SK-N-SH (cell line): ENCODE measurements around the gene MAP7. TPM values are rescaled to one million over a fixed set of nuclear protein-coding genes. Genes with fewer than 3 reads are reported as not detected.

Experiments
- CTCF ChIA-PET: fragments of 300-600, 350-600 bp; formaldehyde crosslinking; extraction: SDS; loops from one replicate; lab custom pipeline; 2021; lab: Yijun Ruan, JAX
- POLR2A ChIA-PET: fragments of 350-600 bp; sonication (Branson Sonifier 250); formaldehyde crosslinking; extraction: SDS; loops from one replicate; lab custom pipeline; 2020; ENCODE audit warnings: antibody characterized with exemption, inconsistent platforms; lab: Yijun Ruan, JAX
- DNase-seq: peaks from one replicate; pipeline ENCODE4 v3.0.0; 2012
- H2AFZ ChIP-seq: fragments of 200-600 bp; sonication (generic); 2 replicates; pipeline ENCODE4 v1.8.1; 2016; ENCODE audit warnings: antibody characterized with exemption, mild to moderate bottlenecking, low read depth
- H3F3A ChIP-seq: fragments of 200-600 bp; sonication (generic); replicated peaks from 2 replicates; pipeline ENCODE3; 2016; ENCODE audit warnings: antibody characterized with exemption, mild to moderate bottlenecking; ENCODE audit not compliant: insufficient read depth
- H3K27ac ChIP-seq, 2 experiments: fragments of 200-500 bp in 1 of 2; fragments of 200-600 bp in 1 of 2; sonication (Bioruptor generic) in 1 of 2; sonication (generic), shearing (Covaris generic) in 1 of 2; 2 replicates each; pipeline versions ENCODE4 v1.5.1 to v1.6.1; 2014 to 2016; ENCODE audit warnings: low read depth in 2 of 2, inconsistent platforms in 1 of 2, low read length in 1 of 2, mild to moderate bottlenecking in 1 of 2, mixed read lengths in 1 of 2
- H3K27me3 ChIP-seq: fragments of 200-600 bp; sonication (generic), shearing (Covaris generic); 2 replicates; pipeline ENCODE4 v1.6.1; 2016; ENCODE audit warnings: mixed run types; ENCODE audit not compliant: insufficient read depth
- H3K36me3 ChIP-seq, 2 experiments: fragments of 200-500 bp in 1 of 2; fragments of 200-600 bp in 1 of 2; sonication (Bioruptor generic) in 1 of 2; sonication (generic) in 1 of 2; replicated peaks in 1 of 2; 2 replicates each; pipeline versions ENCODE3 to v1.5.1; 2014 to 2016; ENCODE audit warnings: low read length in 1 of 2, mild to moderate bottlenecking in 1 of 2; ENCODE audit not compliant: insufficient read depth in 2 of 2, control insufficient read depth in 1 of 2
- H3K4me1 ChIP-seq, 2 experiments: fragments of 200-500 bp in 1 of 2; fragments of 200-600 bp in 1 of 2; sonication (Bioruptor generic) in 1 of 2; sonication (generic), shearing (Covaris generic) in 1 of 2; 2 replicates each; pipeline versions ENCODE4 v1.5.1 to v1.6.1; 2014 to 2016; ENCODE audit warnings: low read depth in 1 of 2, low read length in 1 of 2, mixed run types in 1 of 2; ENCODE audit not compliant: insufficient read depth in 2 of 2, control insufficient read depth in 1 of 2
- H3K4me2 ChIP-seq: fragments of 200-600 bp; sonication (generic), shearing (Covaris generic); 2 replicates; pipeline ENCODE4 v1.6.1; 2017; ENCODE audit warnings: mixed run types
- H3K4me3 ChIP-seq, 2 experiments: fragments of 200-500 bp in 1 of 2; fragments of 200-600 bp in 1 of 2; sonication (Bioruptor generic) in 1 of 2; sonication (generic), shearing (Covaris generic) in 1 of 2; 2 replicates each; pipeline versions ENCODE4 v1.5.1 to v1.8.1; 2014 to 2016; ENCODE audit warnings: low read depth in 2 of 2, inconsistent platforms in 1 of 2, low read length in 1 of 2, mild to moderate bottlenecking in 1 of 2, mixed read lengths in 1 of 2, moderate library complexity in 1 of 2
- H3K79me2 ChIP-seq: fragments of 200-600 bp; sonication (generic); 2 replicates; pipeline ENCODE4 v1.8.1; 2017; ENCODE audit warnings: mild to moderate bottlenecking; ENCODE audit not compliant: insufficient read depth
- H3K9ac ChIP-seq: fragments of 200-600 bp; sonication (generic); 2 replicates; pipeline ENCODE4 v1.6.1; 2017; ENCODE audit warnings: mixed run types
- H3K9me2 ChIP-seq: fragments of 200-600 bp; sonication (generic); 2 replicates; pipeline ENCODE4 v1.6.1; 2017; ENCODE audit warnings: mixed run types
- H3K9me3 ChIP-seq: fragments of 200-600 bp; sonication (generic); 2 replicates; pipeline ENCODE4 v1.6.1; 2017; ENCODE audit warnings: mixed run types, mild to moderate bottlenecking, moderate library complexity
- H4K20me1 ChIP-seq: fragments of 200-600 bp; sonication (generic); 2 replicates; pipeline ENCODE4 v1.6.1; 2017; ENCODE audit warnings: mild to moderate bottlenecking, mixed run types; ENCODE audit not compliant: insufficient read depth
- CTCF ChIP-seq: fragments of 200-600 bp; sonication (generic); IDR thresholded peaks from 2 replicates; pipeline ENCODE4 v1.6.1; 2017; ENCODE audit warnings: antibody characterized with exemption, mild to moderate bottlenecking, moderate library complexity
- ELF1 ChIP-seq: IDR thresholded peaks from 2 replicates; pipeline ENCODE4 v1.4.0; 2012
- EZH2phosphoT487 ChIP-seq: fragments of 200-600 bp; sonication (generic); IDR thresholded peaks from 2 replicates; pipeline ENCODE4 v1.6.1; 2017; ENCODE audit warnings: low read depth, mixed run types, mild to moderate bottlenecking, antibody characterized with exemption, moderate library complexity, borderline replicate concordance
- FOSL2 ChIP-seq: IDR thresholded peaks from 2 replicates; pipeline ENCODE4 v1.4.0; 2012; ENCODE audit warnings: low read depth, mild to moderate bottlenecking, moderate library complexity, borderline replicate concordance
- FOXJ3 ChIP-seq: sonication (generic); formaldehyde crosslinking; IDR thresholded peaks from 2 replicates; pipeline ENCODE4 v1.5.1; 2020; ENCODE audit warnings: mild to moderate bottlenecking, missing genetic modification reagents
- IRF3 ChIP-seq: fragments of 150-350 bp; IDR thresholded peaks from 2 replicates; pipeline ENCODE4 v1.6.1; 2016; ENCODE audit warnings: mild to moderate bottlenecking, low read depth, low read length
- JUND ChIP-seq: IDR thresholded peaks from 2 replicates; pipeline ENCODE4 v1.4.0; 2012
- MAX ChIP-seq: IDR thresholded peaks from 2 replicates; pipeline ENCODE4 v1.4.0; 2012; ENCODE audit warnings: low read depth
- PBX3 ChIP-seq: IDR thresholded peaks from 2 replicates; pipeline ENCODE4; 2012
- RAD21 ChIP-seq: IDR thresholded peaks from 2 replicates; pipeline ENCODE4 v1.6.1; 2012; ENCODE audit warnings: mild to moderate bottlenecking, low read length
- RFX5 ChIP-seq: IDR thresholded peaks from 2 replicates; pipeline ENCODE4 v1.6.1; 2012; ENCODE audit warnings: mild to moderate bottlenecking, improper control_type of control experiment, low read length
- RXRA ChIP-seq: IDR thresholded peaks from 2 replicates; pipeline ENCODE4 v1.4.0; 2012; ENCODE audit warnings: low read depth, mild to moderate bottlenecking, borderline replicate concordance
- SIN3A ChIP-seq: IDR thresholded peaks from 2 replicates; pipeline ENCODE4 v1.6.1; 2012; ENCODE audit warnings: low read depth, mild to moderate bottlenecking, low read length, moderate library complexity, borderline replicate concordance
- SMC3 ChIP-seq: IDR thresholded peaks from 2 replicates; pipeline ENCODE4 v1.6.1; 2012; ENCODE audit warnings: low read depth, low read length, improper control_type of control experiment
- TEAD4 ChIP-seq: IDR thresholded peaks from 2 replicates; pipeline ENCODE4 v1.4.0; 2012; ENCODE audit warnings: mild to moderate bottlenecking, borderline replicate concordance; ENCODE audit not compliant: insufficient read depth
- USF2 ChIP-seq: fragments of 150-350 bp; IDR thresholded peaks from 2 replicates; pipeline ENCODE4 v1.6.1; 2017; ENCODE audit warnings: antibody characterized with exemption, low read length, low read depth, borderline replicate concordance
- YY1 ChIP-seq: IDR thresholded peaks from 2 replicates; pipeline ENCODE4 v1.4.0; 2012; ENCODE audit warnings: low read depth, mild to moderate bottlenecking
- WGBS: methylation state at CpG from one replicate; pipeline ENCODE4 v1.1.6; 2017; ENCODE audit warnings: low lambda C conversion rate; 5-methylcytosine and 5-hydroxymethylcytosine counted together
- polyA plus RNA-seq, 3 experiments: library from polyadenylated mRNA; depleted of rRNA; stranded (reverse); fragments of >200 nt; gene quantifications; 2 replicates each; pipeline ENCODE4 v1.2.3, GENCODE V29; 2012

Gene MAP7
- polyA plus RNA-seq, 1 of the 3 experiments (the other 2 are of a cell fraction) = 0.76 TPM

GRCh38 chr6:136500414-136500813 is 49.8 kb downstream of the MAP7 start:
- Histone ChIP-seq H3K9ac (no peak overlapping the region), H3K27me3 (no peaks in the 10 kb centered on the region), H3K4me2 (no peak overlapping the region), H4K20me1 (no peaks in the 10 kb centered on the region), H3K27ac (peak overlapping the region in 1 of 2 experiments; percentile 93; a peak in 2 of 4 replicates), H3F3A (no peaks in the 10 kb centered on the region), H3K4me1 (peaks cover 0 to 15% of the 10 kb centered on the region in 2 experiments; a peak in 2 of 4 replicates), H3K79me2 (no peaks in the 10 kb centered on the region), H3K9me2 (no peaks in the 10 kb centered on the region), H3K9me3 (no peaks in the 10 kb centered on the region), H2AFZ (no peak overlapping the region), H3K36me3 (no peaks in the 10 kb centered on the region), H3K4me3 (no peak overlapping the region)
- 76% methylated on average over 5 of the region's 5 CpGs for WGBS
- no peak for DNase-seq
- TF ChIP-seq YY1 (no peak), PBX3 (no peak), SIN3A (no peak), SMC3 (no peak), RAD21 (no peak), MAX (no peak), USF2 (no peak), CTCF (no peak), RFX5 (no peak), IRF3 (no peak), TEAD4 (no peak), RXRA (no peak), FOXJ3 (CRISPR knock-in tag) (no peak), ELF1 (no peak), FOSL2 (no peak), EZH2phosphoT487 (no peak), JUND (no peak)
- POLR2A ChIA-PET = interaction anchor here (1.1 to 1.2 kb wide), 2 partner anchors 8 to 211 kb away, joined by 4 read pairs; partner anchors contain the start of gene BCLAF1
- CTCF ChIA-PET = interaction anchor here (0.9 to 1.6 kb wide), 3 partner anchors 9 to 47 kb away, joined by 3 to 7 read pairs (median 3); no protein-coding TSS in a partner anchor
